HG03135 (cell line): ENCODE data around the gene C1QTNF8.

ENCODE experiments used
- ATAC-seq: cut with Tn5 transposase; IDR thresholded peaks from one replicate; pipeline ENCODE4 v1.9.1; 2021; ENCODE audit warnings: mild to moderate bottlenecking, moderate library complexity; ENCODE audit not compliant: unreplicated experiment

C1QTNF8 gene

DNA sequence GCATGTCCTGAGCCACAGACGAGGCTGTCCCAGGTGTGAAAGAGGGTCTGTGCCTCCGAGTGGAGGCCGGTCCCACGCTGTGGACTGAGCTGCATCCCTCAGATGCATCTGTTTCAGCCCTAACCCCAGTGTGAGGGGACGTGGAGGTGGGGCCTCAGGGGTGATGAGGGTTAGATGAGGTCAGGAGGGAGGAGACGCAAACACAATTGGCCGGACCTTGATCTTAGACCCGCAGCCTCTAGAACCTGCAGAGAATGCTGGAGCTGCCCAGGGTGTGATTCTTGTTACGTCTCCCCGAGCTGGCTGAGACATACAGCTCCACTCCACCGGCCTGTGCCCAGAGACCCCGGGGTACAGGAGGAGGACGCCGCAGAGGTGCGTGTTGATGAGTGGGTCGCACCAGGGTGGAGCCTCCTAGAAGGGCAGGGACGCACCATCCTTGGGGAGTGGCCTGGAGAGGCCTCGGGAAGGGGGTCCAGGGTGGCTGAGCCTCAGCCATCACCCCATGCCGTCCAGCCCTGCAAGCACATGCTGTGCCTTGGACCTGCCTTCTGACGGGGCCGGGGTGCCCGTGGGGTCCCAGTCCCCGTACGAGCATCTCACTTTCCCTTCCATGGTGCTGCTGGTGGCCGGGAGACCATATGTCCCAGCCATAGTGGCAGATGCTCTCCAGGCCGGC is 16.6 kb upstream of the C1QTNF8 start:
- ATAC-seq: no peak

DNA sequence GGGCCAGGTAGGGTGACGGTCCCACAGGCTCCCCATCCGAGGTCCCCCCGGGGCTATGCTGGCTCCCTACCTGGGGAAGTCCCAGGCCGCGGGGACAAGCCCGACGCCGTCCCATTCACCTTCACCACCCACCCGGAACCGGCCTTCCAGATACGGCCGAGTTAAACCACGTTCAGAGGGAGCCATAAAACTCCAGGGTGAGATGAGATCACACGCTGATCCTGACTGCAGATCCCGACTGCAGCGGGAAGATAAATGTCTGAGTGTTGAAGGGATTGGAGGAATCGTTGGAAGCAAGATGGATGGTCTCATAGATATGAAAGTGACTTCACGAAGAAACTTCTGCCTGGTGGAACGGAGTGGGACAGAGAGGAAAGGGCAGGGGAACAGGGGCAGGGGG is 13.6 kb upstream of the C1QTNF8 start:
- no peak for ATAC-seq

- no peak for ATAC-seq
These were observed 12.5 kb upstream of the C1QTNF8 start for GRCh38 chr16:1108299-1109252.

DNA sequence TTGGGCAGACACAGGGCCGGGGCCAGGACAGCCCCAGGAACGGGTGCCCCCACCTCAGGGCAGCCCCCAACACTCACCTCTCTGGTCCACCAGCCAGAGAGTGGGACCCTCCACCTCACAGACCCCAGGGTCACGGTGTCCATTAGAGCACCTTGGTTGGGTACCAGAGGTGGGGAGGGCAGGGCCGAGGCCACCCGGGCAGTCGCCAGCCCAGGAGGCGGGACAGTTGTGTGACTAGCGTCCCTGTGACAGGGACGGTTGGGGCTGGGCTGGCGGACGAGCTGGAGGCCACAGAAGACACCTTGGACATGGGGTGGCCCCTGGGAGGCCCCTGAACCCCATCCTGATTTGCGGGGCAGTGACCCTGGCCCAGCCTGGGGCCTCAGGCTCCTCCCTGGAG is 11.7 kb upstream of the C1QTNF8 start:
- no peak for ATAC-seq

DNA sequence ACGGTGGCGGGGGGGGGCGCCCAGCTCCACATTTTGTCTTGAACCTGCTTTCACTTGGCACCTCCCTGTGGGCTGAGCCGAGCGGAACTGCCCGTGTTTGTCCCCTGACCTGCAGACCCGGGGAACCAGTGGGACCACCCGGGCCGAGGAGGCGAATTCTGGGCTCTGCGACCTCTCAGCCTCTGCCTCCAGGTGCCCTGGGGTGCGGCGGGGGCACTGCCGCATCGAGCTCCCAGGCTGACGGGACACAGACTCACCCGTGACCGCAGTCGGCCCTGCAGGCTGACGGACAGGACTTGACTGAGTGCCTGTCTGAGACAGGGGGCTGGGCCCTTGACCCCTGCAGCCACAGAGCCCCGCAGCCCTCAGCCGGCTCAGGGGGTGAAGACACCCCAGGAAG is 11.1 kb upstream of the C1QTNF8 start:
- no peak for ATAC-seq

DNA sequence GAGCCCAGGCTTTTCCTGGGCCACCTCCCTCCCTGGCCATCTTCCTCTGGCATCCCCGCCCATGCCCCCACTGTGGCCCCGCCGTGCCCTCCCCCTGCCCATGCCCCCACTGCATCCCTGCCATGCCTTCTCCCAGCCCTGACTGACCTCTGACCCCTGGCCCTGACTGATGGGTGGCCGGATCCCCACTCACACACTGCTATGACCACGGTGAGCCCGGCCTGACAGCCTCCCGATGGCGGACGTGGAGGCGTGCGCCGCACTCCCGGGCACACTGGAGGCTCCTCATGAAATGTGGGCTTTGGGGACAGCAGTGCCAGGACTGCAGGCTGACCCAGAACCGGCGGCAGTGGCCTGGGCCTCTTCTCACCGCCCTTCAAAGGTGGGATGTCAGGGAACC is 10.6 kb upstream of the C1QTNF8 start:
- ATAC-seq: no peak

DNA sequence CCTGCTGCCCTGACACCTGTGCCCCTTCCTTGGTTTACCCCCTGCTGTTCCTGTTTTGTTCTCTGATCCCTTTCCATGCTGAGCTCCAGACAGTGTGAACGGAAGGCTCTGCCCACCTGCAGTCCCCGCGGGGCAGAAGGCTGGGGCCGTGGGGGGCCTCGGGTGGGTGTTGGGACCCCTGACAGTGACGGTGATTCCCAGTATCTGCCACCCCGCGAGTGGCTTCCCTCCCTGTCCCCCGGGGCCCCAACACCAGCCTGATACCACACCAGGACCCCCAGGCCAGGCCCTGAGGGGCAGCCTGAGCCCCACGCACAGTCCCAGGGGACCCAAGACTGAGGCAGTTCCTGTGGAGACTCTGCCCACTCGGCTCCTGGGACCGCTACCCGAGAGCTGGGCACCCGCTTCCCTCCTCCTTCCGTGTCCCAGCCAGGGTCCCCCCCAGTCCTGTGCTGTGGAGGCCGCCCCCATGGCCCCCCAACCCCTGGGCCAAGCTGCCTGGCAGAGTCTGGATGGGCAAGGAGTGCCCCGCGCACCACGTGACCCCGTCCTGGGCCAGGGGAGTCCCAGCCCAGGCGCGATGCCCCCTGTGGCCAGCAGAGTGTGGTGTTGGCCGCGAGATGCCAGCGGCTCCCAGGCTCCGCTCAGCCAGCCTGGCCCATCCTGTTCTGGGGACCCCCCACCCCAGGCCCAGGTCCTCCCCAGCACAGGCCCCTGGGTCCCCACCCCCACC is 10.0 kb upstream of the C1QTNF8 start:
- no peak for ATAC-seq

DNA sequence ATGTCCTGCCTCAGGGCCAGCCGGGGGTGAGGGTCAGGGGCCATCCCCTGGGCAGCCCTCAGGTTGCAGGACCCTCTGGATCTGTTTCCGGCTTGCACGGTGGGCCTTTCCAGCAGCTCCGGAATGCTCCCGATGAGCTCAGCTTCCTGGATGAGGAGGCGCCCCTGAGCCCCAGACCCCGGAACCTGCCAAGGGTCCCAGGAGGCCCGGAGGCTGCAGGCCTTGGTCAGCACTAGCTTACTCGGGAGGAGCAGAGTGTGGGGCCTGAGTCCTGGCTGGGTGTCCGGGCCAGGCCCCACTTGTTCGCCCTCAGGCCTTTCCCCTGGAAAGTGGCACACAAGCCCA is 7.6 kb upstream of the C1QTNF8 start:
- ATAC-seq: no peak

DNA sequence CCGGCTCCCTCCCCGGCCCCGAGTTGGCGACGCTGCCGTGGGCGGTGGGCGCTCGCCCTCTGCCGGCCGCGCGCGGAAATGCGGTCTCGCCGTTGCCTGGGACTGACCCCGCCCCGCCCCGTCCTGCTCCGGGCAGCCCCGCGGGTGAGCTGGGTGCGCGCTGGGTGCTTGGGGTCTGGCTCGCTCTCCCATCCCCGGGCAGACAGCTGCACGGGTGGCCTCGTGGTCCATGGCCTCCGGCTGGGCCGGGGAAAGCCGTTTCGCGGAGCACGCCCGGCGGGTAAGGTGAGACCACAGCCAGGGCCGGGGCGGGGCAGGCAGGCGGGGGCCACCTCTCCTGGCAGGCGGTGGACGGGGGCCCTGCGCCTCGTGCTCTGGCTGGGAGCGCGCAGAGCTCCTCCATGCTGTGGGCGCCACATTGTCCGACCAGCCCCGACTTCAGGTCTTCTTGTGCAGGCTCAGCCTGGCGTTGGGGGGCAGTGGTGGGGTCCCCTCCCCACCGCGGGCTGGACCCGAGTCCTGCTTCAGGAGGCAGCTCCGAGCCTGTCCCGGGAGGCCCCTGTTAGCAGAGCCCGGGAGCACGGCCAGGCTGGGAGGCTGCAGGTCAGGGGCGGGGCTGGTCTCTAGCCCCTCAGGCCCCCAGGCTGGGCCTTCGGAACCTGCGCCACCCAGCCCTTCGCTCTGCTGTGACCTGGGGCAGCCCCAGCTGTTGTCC is 7.0 kb upstream of the C1QTNF8 start:
- no peak for ATAC-seq

- ATAC-seq: no peak
These were observed 6.3 kb upstream of the C1QTNF8 start for GRCh38 chr16:1102333-1102700.

GRCh38 chr16:1101573-1102332 is 5.7 kb upstream of the C1QTNF8 start:
- ATAC-seq: no peak

DNA sequence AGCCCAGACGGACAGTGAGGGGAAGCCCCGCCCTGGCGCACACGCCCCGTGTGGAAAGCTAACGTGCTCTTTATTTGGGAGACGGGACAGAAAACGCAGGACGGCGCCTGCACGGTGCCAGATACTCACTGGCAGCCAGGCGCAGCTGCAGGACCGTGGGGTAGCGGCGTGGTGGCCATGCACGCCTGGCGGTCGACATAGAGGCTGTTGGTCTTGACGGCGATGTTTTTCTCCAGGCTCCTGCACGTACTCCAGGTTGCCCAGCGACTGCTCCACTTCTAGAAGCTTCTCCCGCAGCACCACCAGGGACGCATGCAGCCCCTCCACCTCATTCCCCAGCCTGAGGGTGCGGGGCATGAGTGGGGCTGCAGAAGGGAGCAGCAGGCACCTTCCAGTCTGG is 5.1 kb upstream of the C1QTNF8 start:
- no peak for ATAC-seq

DNA sequence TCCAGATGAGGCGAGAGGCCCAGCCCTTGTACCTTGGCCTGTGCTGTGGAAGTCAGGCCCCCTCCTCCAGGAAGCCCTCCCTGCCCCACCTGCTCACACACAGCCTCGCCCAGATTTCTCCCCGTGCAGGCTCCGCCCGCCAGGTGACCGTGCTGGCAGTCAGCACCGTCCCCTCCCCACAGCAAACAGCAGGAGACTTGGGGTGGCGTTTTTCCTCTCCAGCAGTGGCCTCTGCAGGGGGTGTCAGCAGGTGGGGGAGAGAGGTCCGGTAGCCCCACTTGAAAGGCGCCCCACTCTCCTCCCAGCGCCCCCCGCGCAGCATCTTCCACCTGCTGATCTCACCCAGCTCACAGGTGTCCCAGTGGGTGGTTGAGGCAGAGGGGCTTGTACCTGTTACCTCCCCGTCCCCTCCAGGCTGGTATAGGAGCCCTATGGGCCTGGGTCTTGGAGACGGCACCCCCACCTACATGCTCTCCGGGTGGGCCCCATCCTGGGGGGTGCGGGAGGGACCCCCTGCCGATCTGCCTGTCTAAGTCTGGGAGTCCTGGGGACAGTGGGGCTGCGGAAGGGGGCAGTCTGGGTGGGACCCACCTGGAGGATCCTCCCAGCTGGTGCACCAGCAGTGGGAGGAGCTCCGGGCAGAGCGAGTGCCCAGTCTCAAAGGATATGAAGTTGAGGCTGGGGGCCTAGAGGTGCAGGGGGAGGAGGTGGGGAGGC is 4.2 kb upstream of the C1QTNF8 start:
- ATAC-seq: no peak

- ATAC-seq: no peak
These were observed 3.4 kb upstream of the C1QTNF8 start for GRCh38 chr16:1099189-1100083.

GRCh38 chr16:1098266-1098991 is 2.4 kb upstream of the C1QTNF8 start:
- ATAC-seq: no peak

DNA sequence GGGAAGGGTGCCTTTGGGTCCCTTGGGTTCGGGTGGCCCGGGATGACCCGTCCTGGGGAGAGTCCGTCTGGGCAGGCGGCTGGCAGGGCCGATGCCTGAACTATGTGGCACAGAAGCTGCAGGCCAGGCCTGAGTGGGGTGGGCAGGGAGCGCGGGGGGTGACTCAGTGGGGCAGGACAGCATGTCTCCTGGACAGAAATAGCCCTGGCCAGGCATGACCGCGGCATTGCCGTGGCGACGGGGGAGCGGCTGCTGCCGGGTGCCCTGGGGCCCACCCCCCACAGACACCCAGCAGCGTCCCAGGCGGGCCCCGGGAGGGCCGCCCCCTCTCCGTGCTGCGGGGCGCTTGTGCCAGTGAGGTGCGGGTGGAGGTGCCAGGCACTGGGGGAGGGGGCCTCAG is 1.8 kb upstream of the C1QTNF8 start:
- no peak for ATAC-seq

- ATAC-seq: no peak
These were observed 1.1 kb upstream of the C1QTNF8 start for GRCh38 chr16:1097156-1097555.
